GM12875 (cell line): Measurements from ENCODE around the gene SSR3.
"Not testable (repeated sequence)": the region's sequence is repeated elsewhere in the genome, so short reads cannot be mapped to it uniquely, and the experiment has no call there.

Experiments used
- H3K4me3 ChIP-seq: one replicate; pipeline ENCODE4 v1.5.1; 2011; ENCODE audit warnings: low read depth, low read length, control low read depth
- TF ChIP-seq, protein P1 (sequence below): IDR thresholded peaks from 2 replicates; pipeline ENCODE4 v1.5.1; 2011; ENCODE audit warnings: low read depth, mild to moderate bottlenecking, control low read depth, inconsistent platforms, low read length, moderate library complexity, borderline replicate concordance; ENCODE audit not compliant: insufficient read depth

Gene SSR3

GRCh38 chr3:156599089-156599874 lies 44.4 kb upstream of the SSR3 start:
- TF ChIP-seq, protein P1, sequence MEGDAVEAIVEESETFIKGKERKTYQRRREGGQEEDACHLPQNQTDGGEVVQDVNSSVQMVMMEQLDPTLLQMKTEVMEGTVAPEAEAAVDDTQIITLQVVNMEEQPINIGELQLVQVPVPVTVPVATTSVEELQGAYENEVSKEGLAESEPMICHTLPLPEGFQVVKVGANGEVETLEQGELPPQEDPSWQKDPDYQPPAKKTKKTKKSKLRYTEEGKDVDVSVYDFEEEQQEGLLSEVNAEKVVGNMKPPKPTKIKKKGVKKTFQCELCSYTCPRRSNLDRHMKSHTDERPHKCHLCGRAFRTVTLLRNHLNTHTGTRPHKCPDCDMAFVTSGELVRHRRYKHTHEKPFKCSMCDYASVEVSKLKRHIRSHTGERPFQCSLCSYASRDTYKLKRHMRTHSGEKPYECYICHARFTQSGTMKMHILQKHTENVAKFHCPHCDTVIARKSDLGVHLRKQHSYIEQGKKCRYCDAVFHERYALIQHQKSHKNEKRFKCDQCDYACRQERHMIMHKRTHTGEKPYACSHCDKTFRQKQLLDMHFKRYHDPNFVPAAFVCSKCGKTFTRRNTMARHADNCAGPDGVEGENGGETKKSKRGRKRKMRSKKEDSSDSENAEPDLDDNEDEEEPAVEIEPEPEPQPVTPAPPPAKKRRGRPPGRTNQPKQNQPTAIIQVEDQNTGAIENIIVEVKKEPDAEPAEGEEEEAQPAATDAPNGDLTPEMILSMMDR = no peak

DNA sequence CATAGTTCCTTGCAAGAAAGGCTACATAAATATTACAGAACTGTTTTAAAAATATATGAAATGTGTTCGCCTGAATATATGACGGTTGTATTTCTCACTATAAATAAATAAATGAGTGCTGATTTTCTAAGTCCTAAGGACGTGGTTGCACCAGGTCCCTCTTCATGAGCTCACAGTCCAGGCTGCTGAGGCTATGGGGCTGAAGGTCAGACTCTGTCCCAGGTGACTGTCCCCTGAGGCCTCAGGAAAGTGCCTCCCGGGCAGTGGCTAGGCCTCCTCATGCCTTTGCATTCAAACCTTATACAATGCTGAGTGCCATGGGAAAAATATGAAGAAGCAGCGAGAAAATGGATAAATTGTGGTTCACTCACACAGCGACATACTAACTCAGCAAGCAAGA lies 43.5 kb upstream of the SSR3 start:
- TF ChIP-seq, protein P1 = no peak
- no peak overlapping the region for H3K4me3 ChIP-seq

More at GRCh38 chr3:156599089-156599874, 44.4 kb upstream of the SSR3 start:
- no peak overlapping the region for H3K4me3 ChIP-seq

- TF ChIP-seq, protein P1 = no peak
Measured at GRCh38 chr3:156594219-156594683, 39.3 kb upstream of the SSR3 start.

GRCh38 chr3:156593814-156594213 lies 38.9 kb upstream of the SSR3 start:
- TF ChIP-seq, protein P1 = no peak
- H3K4me3 ChIP-seq = no peak overlapping the region

More at GRCh38 chr3:156594219-156594683, 39.3 kb upstream of the SSR3 start:
- no peak overlapping the region for H3K4me3 ChIP-seq

GRCh38 chr3:156589806-156590205 lies 34.9 kb upstream of the SSR3 start:
- not testable (repeated sequence) for H3K4me3 ChIP-seq

DNA sequence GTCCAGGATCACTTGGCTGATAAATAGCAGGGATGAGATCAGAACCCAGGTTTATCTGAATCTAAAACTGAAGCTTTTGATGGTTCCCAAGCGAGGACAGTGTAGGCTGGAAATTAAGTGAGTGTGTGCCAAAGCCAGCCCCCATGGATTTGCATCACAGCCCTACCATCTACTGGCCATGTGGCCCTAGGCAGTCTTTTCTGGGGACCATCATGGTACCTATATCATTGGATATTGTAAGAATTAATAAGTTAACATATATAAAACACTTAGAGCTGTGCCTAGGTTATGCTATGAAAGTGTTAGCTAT lies 32.8 kb upstream of the SSR3 start:
- no peak overlapping the region for H3K4me3 ChIP-seq
- TF ChIP-seq, protein P1 = no peak

GRCh38 chr3:156586905-156587759 lies 32.2 kb upstream of the SSR3 start:
- H3K4me3 ChIP-seq = no peak overlapping the region
- TF ChIP-seq, protein P1 = no peak
